ENCODE results near the gene HPX. TPM values are rescaled to one million over a fixed set of nuclear protein-coding genes. Genes with fewer than 3 reads are reported as not detected.

HPX gene
- total RNA-seq: not detected in 2 replicates
- polyA plus RNA-seq (2012): 0.24 TPM

- no peak for DNase-seq (ENCODE audit: low read depth)
Observed at GRCh38 chr11:6440906-6441358, at the start of gene HPX. Gene HPX (minus strand): TSS chr11:6440987. CDS start chr11:6440963, 24 bp downstream.

GRCh38 chr11:6489306-6489705, 48.5 kb upstream of the HPX start:
- DNase-seq (ENCODE audit: low read depth): no peak

GRCh38 chr11:6488821-6489220, 48.0 kb upstream of the HPX start:
- DNase-seq (ENCODE audit: low read depth): no peak

GRCh38 chr11:6488342-6488741, 47.6 kb upstream of the HPX start:
- no peak for DNase-seq (ENCODE audit: low read depth)

GRCh38 chr11:6486938-6487337, 46.2 kb upstream of the HPX start:
- DNase-seq (ENCODE audit: low read depth): no peak

DNA sequence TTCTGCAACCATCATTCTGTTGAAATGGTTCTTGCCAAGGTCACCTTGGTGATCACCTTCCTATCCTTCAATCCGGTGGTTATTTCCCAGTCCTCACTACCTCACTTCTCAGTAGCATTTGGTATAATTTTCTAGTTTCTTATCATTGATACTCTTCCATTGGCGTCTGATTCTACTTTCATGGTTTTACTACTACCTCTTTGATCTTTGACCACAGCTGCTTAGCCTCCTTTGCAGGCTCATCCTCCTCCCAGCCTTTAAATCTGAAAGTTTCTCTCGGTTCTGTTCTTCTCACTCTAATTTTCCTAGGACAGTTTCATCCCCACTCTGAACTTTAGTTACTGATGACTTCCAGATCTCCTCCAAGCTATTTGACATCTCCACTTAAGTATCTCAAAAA, 45.5 kb upstream of the HPX start:
- no peak for DNase-seq (ENCODE audit: low read depth)

GRCh38 chr11:6485661-6486060, 44.9 kb upstream of the HPX start:
- no peak for DNase-seq (ENCODE audit: low read depth)

GRCh38 chr11:6483015-6483414, 42.2 kb upstream of the HPX start:
- DNase-seq (ENCODE audit: low read depth): no peak

GRCh38 chr11:6482441-6482840, 41.7 kb upstream of the HPX start:
- DNase-seq (ENCODE audit: low read depth): no peak

GRCh38 chr11:6481924-6482275, 41.1 kb upstream of the HPX start:
- DNase-seq (ENCODE audit: low read depth): no peak

DNA sequence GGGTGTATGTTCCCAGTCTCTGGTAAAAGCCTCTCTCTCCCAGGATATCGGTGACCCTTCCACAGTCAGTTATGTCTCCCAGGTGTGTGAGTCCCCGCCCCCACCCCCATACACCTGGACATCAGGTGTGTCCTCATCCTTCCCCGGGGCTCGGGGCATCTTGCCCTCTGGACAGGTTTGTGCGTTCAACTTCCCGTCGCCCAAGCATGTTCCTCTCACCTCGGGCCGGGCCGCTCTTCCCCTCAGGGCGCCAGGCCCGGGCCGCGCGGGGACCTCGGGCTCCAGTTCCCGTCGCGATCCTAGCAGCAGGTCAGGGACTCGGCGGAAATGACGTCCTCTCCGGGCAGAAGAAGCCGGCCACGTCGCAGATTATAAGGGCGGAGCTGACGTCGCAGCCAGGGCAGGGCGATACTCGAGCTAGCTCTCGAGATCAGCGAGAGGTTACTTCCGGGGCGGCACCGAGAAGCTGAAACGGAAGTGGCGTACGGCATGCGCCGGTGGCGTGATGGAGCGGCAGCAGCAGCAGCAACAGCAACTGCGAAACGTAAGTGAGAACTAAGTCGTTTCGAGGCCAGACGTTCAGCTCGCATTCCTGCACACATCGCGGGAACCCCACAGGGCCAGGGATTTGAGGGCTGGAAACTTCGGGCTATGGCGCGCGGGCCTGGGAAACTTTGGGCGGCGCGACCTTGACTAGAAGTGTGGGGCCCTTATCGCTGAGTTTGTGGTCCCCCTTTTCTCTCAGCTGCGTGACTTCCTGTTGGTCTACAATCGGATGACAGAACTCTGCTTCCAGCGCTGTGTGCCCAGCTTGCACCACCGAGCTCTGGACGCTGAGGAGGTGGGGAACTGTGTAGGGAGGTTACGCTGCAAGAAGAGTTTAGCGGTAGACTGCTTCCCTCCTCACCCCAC, 40.5 kb upstream of the HPX start, which contains the start of the genes ARFIP2 and TIMM10B:
ARFIP2 (minus strand) TSS at position 320 of the 912 bp plus-strand sequence. CDS start 910 bp downstream, outside the sequence.
TIMM10B (plus strand) TSS at position 490 of the 912 bp plus-strand sequence; CDS start at position 506, 16 bp downstream.
- DNase-seq (ENCODE audit: low read depth): peak; percentile 98

- no peak for DNase-seq (ENCODE audit: low read depth)
Observed at GRCh38 chr11:6480299-6480914, 39.6 kb upstream of the HPX start.

DNA sequence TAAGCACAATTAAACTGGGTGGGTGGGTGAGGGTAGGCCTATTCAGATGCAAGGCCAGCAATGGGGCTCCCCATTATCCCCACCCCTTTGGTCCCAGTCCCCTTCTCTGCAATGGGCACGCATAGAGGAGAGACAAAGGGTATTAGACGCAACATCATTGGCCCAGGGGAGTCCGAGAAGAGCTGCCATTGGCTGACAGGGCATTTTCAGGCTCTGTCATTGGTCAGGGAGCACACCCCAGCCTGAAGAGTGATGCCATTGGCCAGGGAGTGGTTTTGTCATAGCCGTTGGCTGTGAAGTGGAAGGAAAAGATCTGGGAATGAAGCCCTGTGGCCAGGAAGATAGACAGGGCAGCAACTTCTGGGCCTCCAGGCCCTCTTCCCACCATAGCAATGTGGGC, 35.8 kb upstream of the HPX start:
- DNase-seq (ENCODE audit: low read depth): no peak

DNA sequence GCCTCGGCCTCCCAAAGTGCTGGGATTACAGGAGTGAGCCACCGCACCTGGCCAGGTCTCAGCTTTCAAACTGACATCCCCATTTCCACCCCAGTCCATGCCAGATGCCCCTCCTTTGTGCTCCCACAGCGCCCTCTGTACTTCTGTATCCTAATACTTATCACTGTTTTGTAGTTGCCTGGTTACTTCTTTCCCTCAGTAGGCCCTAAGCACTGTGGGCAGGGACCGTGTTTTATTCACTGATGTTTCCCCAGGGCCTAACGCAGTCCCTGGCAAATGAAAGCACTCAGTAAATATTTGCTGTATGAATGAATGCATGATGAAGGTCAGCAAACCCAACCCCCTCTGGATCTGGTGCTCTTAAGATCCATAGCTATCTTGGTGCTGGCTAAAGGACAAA, 35.1 kb upstream of the HPX start:
- DNase-seq (ENCODE audit: low read depth): no peak

GRCh38 chr11:6474806-6475500, 34.2 kb upstream of the HPX start:
- DNase-seq (ENCODE audit: low read depth): no peak

- DNase-seq (ENCODE audit: low read depth): no peak
Observed at GRCh38 chr11:6474413-6474792, 33.6 kb upstream of the HPX start.

- DNase-seq (ENCODE audit: low read depth): peak; percentile 89
Observed at GRCh38 chr11:6473451-6474412, 32.9 kb upstream of the HPX start, which contains the start of gene TRIM3. Gene TRIM3 (minus strand): TSS chr11:6473941. CDS start chr11:6465695, 8,246 bp downstream.

DNA sequence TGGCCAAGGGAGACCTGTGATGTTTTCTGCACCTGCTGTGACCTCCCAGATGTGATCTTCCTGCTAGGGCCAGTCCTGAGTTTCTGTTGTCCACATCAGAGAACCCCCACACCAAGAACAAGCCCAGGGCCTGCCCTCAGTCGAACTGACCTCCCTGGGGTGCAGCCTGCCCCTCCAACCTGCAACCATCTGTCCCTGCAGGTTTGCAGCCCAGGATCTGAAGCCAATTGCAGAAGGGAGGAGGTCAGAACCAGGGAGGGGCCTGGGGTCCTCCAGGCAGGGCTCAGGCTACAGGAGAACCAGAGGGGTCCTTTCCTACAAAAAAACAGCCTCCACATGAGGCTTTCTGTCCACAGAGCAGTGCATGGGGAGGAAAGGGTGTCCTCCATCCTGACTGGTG, 32.1 kb upstream of the HPX start:
- DNase-seq (ENCODE audit: low read depth): no peak

DNA sequence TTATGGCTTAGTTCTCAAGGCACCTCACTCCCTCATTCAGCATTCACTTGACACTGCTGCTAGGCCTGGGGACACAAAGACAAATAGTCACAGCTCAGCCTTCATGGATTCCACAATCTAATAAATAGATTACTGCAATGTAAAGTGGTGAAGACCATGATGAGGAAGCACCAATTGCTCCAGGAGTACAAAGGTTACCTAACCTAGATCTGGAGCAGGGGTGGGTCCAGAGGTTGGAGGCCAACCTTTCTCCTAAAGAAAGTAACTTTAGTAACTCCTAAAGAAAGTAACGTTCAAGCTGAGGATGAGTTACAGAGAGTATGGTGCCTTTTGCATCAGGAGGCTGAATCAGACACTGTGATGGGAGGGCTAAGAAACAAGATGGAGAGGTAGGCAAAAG, 28.8 kb upstream of the HPX start:
- no peak for DNase-seq (ENCODE audit: low read depth)

GRCh38 chr11:6468712-6469495, 28.1 kb upstream of the HPX start:
- peak; percentile 15 for DNase-seq (ENCODE audit: low read depth)

Data from myocyte (in vitro differentiated cells).